Esophagus squamous epithelium (tissue), 4 donors: ENCODE data around the gene TP53I11.

Experiments used
- POLR2A ChIP-seq, 4 donors: fragments of 450-650 bp; IDR thresholded peaks; one replicate each; pipeline ENCODE4 v1.6.1; 2017; ENCODE audit warnings: antibody characterized with exemption in 4 of 4, mild to moderate bottlenecking in 4 of 4, moderate library complexity in 3 of 4
- TF ChIP-seq, protein P1 (sequence below), 6 experiments: fragments of 450-650 bp in 4 of 6; fragments of 200-600 bp in 2 of 6; sonication (generic) in 2 of 6; IDR thresholded peaks; one replicate each; pipeline ENCODE4 v1.5.1; 2016 to 2019; ENCODE audit warnings: antibody characterized with exemption in 6 of 6, mild to moderate bottlenecking in 4 of 6, moderate library complexity in 4 of 6

DNA sequence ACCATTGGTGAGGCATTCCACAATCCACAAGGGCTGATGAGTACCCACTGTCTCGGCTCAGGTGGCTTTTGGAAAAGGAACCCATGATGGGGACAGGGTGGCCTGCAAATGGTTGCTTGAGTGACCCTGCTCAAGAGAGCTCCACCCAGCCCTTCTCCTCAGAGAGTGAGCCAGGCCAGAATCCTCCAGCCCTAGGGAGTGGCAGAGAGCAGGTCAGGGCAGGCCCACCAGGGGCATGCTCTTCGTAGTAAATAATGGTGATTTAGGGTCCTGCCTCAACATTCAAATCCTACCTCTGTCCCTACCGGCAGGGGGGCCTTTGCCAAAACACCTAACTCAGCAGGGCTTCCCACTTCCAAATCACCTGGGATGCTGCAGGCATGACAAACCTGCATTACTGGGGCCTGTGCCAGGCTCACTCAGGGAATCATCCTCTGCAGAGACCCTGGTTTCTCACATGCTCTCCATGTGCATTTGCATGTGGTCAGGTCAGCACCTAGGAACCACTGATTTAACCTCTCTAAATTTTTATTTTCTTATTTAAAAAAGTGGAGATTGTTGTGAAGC lies 17.3 kb upstream of the TP53I11 start:
- TF ChIP-seq, protein P1, sequence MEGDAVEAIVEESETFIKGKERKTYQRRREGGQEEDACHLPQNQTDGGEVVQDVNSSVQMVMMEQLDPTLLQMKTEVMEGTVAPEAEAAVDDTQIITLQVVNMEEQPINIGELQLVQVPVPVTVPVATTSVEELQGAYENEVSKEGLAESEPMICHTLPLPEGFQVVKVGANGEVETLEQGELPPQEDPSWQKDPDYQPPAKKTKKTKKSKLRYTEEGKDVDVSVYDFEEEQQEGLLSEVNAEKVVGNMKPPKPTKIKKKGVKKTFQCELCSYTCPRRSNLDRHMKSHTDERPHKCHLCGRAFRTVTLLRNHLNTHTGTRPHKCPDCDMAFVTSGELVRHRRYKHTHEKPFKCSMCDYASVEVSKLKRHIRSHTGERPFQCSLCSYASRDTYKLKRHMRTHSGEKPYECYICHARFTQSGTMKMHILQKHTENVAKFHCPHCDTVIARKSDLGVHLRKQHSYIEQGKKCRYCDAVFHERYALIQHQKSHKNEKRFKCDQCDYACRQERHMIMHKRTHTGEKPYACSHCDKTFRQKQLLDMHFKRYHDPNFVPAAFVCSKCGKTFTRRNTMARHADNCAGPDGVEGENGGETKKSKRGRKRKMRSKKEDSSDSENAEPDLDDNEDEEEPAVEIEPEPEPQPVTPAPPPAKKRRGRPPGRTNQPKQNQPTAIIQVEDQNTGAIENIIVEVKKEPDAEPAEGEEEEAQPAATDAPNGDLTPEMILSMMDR (IDR thresholded peaks at IDR 0.05), result no peak
- TF ChIP-seq POLR2A (IDR thresholded peaks at IDR 0.05), result no peak
